Trophoblast cell (in vitro differentiated cells and primary cell): ENCODE results near the gene CPEB3.

Source experiments
- DNase-seq, 2 donors: peaks; one replicate each; pipeline ENCODE4 v3.0.0-alpha.2; 2016
- H2AFZ ChIP-seq: 2 replicates; pipeline ENCODE4 v1.6.1; 2013; ENCODE audit warnings: low read length, moderate library complexity, mild to moderate bottlenecking; ENCODE audit not compliant: insufficient read depth, poor library complexity
- H2AK5ac ChIP-seq: 2 replicates; pipeline ENCODE4 v1.6.1; 2013; ENCODE audit warnings: mild to moderate bottlenecking, low read length
- H2BK120ac ChIP-seq: 2 replicates; pipeline ENCODE4 v1.6.1; 2013; ENCODE audit warnings: low read length, mild to moderate bottlenecking, moderate library complexity; ENCODE audit not compliant: insufficient read depth, poor library complexity
- H2BK12ac ChIP-seq: 2 replicates; pipeline ENCODE4 v1.6.1; 2013; ENCODE audit warnings: mild to moderate bottlenecking, low read length, moderate library complexity
- H2BK5ac ChIP-seq: 2 replicates; pipeline ENCODE4 v1.6.1; 2013; ENCODE audit warnings: low read length, low read depth, moderate library complexity, mild to moderate bottlenecking; ENCODE audit not compliant: poor library complexity
- H3K14ac ChIP-seq: 2 replicates; pipeline ENCODE4 v1.6.1; 2013; ENCODE audit warnings: mild to moderate bottlenecking, low read length
- H3K18ac ChIP-seq: 2 replicates; pipeline ENCODE4 v1.6.1; 2013; ENCODE audit warnings: mild to moderate bottlenecking, low read length
- H3K23ac ChIP-seq: 2 replicates; pipeline ENCODE4 v1.6.1; 2013; ENCODE audit warnings: low read length
- H3K27ac ChIP-seq: 2 replicates; pipeline ENCODE4 v1.5.1; 2013; ENCODE audit warnings: low read depth, mild to moderate bottlenecking, inconsistent platforms, low read length, moderate library complexity
- H3K27me3 ChIP-seq: 2 replicates; pipeline ENCODE4 v1.6.1; 2013; ENCODE audit warnings: inconsistent platforms, mild to moderate bottlenecking, low read length, moderate library complexity; ENCODE audit not compliant: insufficient read depth
- H3K36me3 ChIP-seq, 2 experiments: 1 replicate in 1 of 2; 2 replicates in 1 of 2; pipeline ENCODE4 v1.6.1; 2013; ENCODE audit warnings: low read length in 2 of 2, mild to moderate bottlenecking in 2 of 2, moderate library complexity in 1 of 2; ENCODE audit not compliant: insufficient read depth in 2 of 2, control insufficient read depth in 1 of 2
- H3K4ac ChIP-seq: 2 replicates; pipeline ENCODE4 v1.6.1; 2013; ENCODE audit warnings: low read depth, mild to moderate bottlenecking, low read length, moderate library complexity
- H3K4me1 ChIP-seq, 2 experiments: 1 replicate in 1 of 2; 2 replicates in 1 of 2; pipeline ENCODE4 v1.6.1; 2013; ENCODE audit warnings: low read length in 2 of 2, mild to moderate bottlenecking in 2 of 2, moderate library complexity in 1 of 2; ENCODE audit not compliant: insufficient read depth in 2 of 2, control insufficient read depth in 1 of 2
- H3K4me2 ChIP-seq: 2 replicates; pipeline ENCODE4 v1.6.1; 2013; ENCODE audit warnings: inconsistent platforms, mild to moderate bottlenecking, low read length, moderate library complexity
- H3K4me3 ChIP-seq: 2 replicates; pipeline ENCODE4 v1.5.1; 2013; ENCODE audit warnings: mild to moderate bottlenecking, low read depth, low read length, inconsistent platforms
- H3K79me1 ChIP-seq: one replicate; pipeline ENCODE4 v1.6.1; 2013; ENCODE audit warnings: low read length
- H3K79me2 ChIP-seq: 2 replicates; pipeline ENCODE4 v1.6.1; 2013; ENCODE audit warnings: low read length, mild to moderate bottlenecking; ENCODE audit not compliant: control insufficient read depth, insufficient read depth, poor library complexity
- H3K9ac ChIP-seq: 2 replicates; pipeline ENCODE4 v1.6.1; 2013; ENCODE audit warnings: mild to moderate bottlenecking, low read length
- H3K9me3 ChIP-seq: 2 replicates; pipeline ENCODE4 v1.6.1; 2013; ENCODE audit warnings: low read depth, mild to moderate bottlenecking, control low read depth, inconsistent platforms, low read length; ENCODE audit not compliant: insufficient read depth
- H4K12ac ChIP-seq: 2 replicates; pipeline ENCODE4 v1.6.1; 2013; ENCODE audit warnings: low read depth, mild to moderate bottlenecking, low read length, moderate library complexity
- H4K8ac ChIP-seq: 2 replicates; pipeline ENCODE4 v1.6.1; 2013; ENCODE audit warnings: low read depth, mild to moderate bottlenecking, low read length, moderate library complexity
- H4K91ac ChIP-seq: one replicate; pipeline ENCODE4 v1.6.1; 2013; ENCODE audit warnings: low read depth, mild to moderate bottlenecking, low read length, moderate library complexity
- WGBS: extraction: QIAGEN DNeasy Blood & Tissue Kit; methylation state at CpG from one replicate; pipeline ENCODE4 v1.1.7; 2013; ENCODE audit warnings: missing lambda C conversion rate; ENCODE audit not compliant: insufficient read length, insufficient coverage; ENCODE audit errors: extremely low coverage; 5-methylcytosine and 5-hydroxymethylcytosine counted together

The CPEB3 gene

DNA sequence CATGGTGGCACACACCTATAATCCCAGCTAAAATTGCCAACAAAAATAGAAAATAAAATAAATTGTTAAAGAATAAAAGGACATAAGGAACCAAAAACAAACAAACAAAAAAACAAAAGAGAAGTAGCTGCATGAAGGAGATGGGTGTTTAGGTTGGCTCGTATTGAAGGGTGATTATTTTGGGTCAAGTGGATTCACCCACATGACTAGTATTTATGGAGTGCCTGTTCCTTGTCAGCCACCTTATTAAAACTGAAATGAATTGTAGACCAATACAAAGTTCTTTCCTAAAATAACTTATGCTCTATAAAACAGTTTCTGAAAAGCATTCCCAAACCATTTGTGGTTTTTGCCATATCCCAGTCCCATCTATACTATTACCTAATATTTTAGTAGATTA is 228.6 kb downstream of the CPEB3 start:
- Histone ChIP-seq H3K27me3 (no peaks in the 10 kb centered on the region), H4K8ac (no peak overlapping the region), H3K79me2 (no peaks in the 10 kb centered on the region), H3K4me2 (no peak overlapping the region), H2AFZ (no peak overlapping the region), H2AK5ac (no peak overlapping the region), H2BK12ac (no peak overlapping the region), H4K12ac (no peak overlapping the region), H3K4ac (no peak overlapping the region), H3K79me1 (no peaks in the 10 kb centered on the region), H3K9me3 (no peaks in the 10 kb centered on the region), H2BK5ac (no peak overlapping the region), H3K18ac (no peak overlapping the region), H3K36me3 (no peaks in the 10 kb centered on the region), H3K4me3 (no peak overlapping the region), H4K91ac (no peak overlapping the region), H3K9ac (no peak overlapping the region), H3K27ac (no peak overlapping the region), H2BK120ac (no peak overlapping the region), H3K4me1 (no peaks in the 10 kb centered on the region), H3K14ac (no peak overlapping the region), H3K23ac (no peak overlapping the region)
- no CpG with 5 or more reads among the region's 1 CpG for WGBS
- no peak for DNase-seq

DNA sequence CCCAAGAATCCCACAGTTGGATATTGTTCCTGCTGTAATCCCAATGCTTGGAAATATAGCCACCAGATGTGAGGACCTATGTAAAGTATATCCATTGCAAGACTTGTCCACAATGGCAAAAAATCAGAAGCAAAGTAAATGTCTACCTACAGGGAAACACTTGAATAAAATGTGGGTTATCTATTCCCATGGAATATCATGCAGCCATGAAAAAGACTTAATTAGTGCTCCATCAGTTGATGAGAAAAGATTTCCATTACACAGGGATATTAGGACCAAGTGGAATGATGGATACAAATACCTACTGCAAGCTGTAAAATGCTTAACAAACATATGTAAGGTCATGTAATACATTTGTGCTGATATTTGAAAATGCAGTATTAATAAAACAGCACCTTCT is 236.1 kb downstream of the CPEB3 start:
- Histone ChIP-seq H3K18ac (no peak overlapping the region), H3K79me2 (no peaks in the 10 kb centered on the region), H4K12ac (no peak overlapping the region), H4K91ac (no peak overlapping the region), H3K4ac (no peak overlapping the region), H3K79me1 (no peaks in the 10 kb centered on the region), H3K4me2 (no peak overlapping the region), H3K9me3 (no peaks in the 10 kb centered on the region), H2BK12ac (no peak overlapping the region), H3K23ac (no peak overlapping the region), H3K27me3 (no peaks in the 10 kb centered on the region), H3K14ac (no peak overlapping the region), H4K8ac (no peak overlapping the region), H3K27ac (no peak overlapping the region), H2BK5ac (no peak overlapping the region), H2AFZ (no peak overlapping the region), H3K36me3 (no peaks in the 10 kb centered on the region), H3K4me1 (no peaks in the 10 kb centered on the region), H2AK5ac (no peak overlapping the region), H2BK120ac (no peak overlapping the region), H3K9ac (no peak overlapping the region), H3K4me3 (no peak overlapping the region)
- DNase-seq, result no peak

DNA sequence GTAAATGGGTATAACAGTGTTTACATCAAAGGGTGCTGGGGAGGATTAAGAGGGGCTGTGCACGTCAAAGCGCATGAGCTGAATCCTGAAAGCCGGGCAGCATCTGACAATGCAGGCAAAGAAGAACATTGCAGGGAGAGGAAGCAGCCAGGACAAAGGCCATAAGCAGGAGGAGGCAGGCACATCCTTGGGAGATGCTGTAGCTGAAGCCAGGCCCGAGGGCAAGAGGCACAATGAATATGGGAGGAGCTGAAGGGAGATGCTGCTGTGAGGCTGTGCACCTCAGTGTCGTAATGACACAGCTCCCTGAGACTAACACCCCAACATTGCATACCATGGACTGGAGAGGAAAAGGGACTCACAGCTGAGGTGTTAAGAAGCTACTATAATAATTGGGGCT is 238.1 kb downstream of the CPEB3 start:
- H2BK12ac ChIP-seq, result no peak overlapping the region
- no peaks in the 10 kb centered on the region for H3K36me3 ChIP-seq
- WGBS, result no CpG with 5 or more reads among the region's 5 CpGs

DNA sequence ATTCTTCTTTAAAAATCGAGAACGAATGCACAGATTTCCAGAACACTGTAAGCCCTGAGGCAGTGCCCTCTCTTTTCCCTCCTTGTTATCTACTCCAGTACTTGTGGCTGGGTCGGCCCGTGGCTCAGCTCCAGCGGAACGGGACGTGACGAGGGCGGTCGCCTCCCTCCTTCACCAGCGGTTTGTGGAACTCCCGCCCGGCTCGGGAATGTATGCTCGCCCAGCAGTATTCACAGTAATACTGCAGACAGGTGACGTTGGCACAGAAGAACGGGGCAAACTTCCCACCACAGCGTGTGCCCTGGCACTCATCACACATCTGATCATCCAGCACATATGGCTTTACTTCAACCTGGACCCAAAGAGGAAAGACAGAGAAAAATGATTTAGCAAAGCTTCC is 238.8 kb downstream of the CPEB3 start:
- Histone ChIP-seq H3K27me3 (no peaks in the 10 kb centered on the region), H3K79me2 (no peaks in the 10 kb centered on the region), H3K79me1 (no peaks in the 10 kb centered on the region), H4K8ac (no peak overlapping the region), H4K12ac (no peak overlapping the region), H4K91ac (no peak overlapping the region), H2BK120ac (no peak overlapping the region), H3K4ac (no peak overlapping the region), H3K9ac (no peak overlapping the region), H3K4me2 (no peak overlapping the region), H3K4me3 (no peak overlapping the region), H3K4me1 (no peaks in the 10 kb centered on the region), H3K27ac (no peak overlapping the region), H3K14ac (no peak overlapping the region), H2BK12ac (no peak overlapping the region), H3K36me3 (no peaks in the 10 kb centered on the region), H3K23ac (no peak overlapping the region), H3K18ac (no peak overlapping the region), H2BK5ac (no peak overlapping the region), H2AFZ (no peak overlapping the region), H2AK5ac (no peak overlapping the region), H3K9me3 (peaks cover 3% of the 10 kb centered on the region)
- WGBS, result no CpG with 5 or more reads among the region's 18 CpGs
- DNase-seq, result no peak

More for the DNA sequence above, 238.1 kb downstream of the CPEB3 start:
- no peaks in the 10 kb centered on the region for H3K79me1 ChIP-seq
- H3K27me3 ChIP-seq, result no peaks in the 10 kb centered on the region
- no peak overlapping the region for H2AK5ac ChIP-seq
- H4K91ac ChIP-seq, result no peak overlapping the region
- no peak overlapping the region for H3K9ac ChIP-seq
- H3K4ac ChIP-seq, result no peak overlapping the region
- peaks cover 3% of the 10 kb centered on the region for H3K9me3 ChIP-seq
- no peaks in the 10 kb centered on the region for H3K4me1 ChIP-seq
- H3K79me2 ChIP-seq, result no peaks in the 10 kb centered on the region
- peak overlapping the region; percentile 12 for H4K12ac ChIP-seq
- no peak overlapping the region for H3K23ac ChIP-seq
- no peak overlapping the region for H3K4me3 ChIP-seq
- no peak overlapping the region for H3K4me2 ChIP-seq
- no peak overlapping the region for H3K14ac ChIP-seq
- DNase-seq, result no peak
- no peak overlapping the region for H3K27ac ChIP-seq
- H4K8ac ChIP-seq, result no peak overlapping the region
- H2BK120ac ChIP-seq, result no peak overlapping the region
- no peak overlapping the region for H3K18ac ChIP-seq
- no peak overlapping the region for H2BK5ac ChIP-seq
- H2AFZ ChIP-seq, result no peak overlapping the region

DNA sequence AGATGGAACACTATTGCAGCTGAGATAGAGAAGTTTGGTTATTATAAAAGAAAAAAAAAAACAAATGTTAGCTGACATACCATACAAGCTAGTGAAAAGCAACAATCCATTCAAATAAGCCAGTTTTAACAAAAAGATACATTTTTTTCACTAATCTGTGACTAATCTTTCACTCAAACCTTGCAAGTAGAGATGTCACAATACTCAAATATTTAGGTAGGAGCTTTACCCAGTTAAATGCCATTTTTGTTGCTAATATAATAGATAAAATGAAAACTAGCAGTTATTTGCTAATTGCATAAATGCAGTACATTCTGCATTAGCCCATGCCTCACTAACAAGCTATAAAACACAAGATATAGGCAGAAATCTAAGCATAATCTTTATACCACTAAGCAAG is 243.7 kb downstream of the CPEB3 start:
- H3K4me3 ChIP-seq, result no peak overlapping the region
- H2BK120ac ChIP-seq, result no peak overlapping the region
- H3K18ac ChIP-seq, result no peak overlapping the region
- H2BK5ac ChIP-seq, result no peak overlapping the region
- H3K4me2 ChIP-seq, result no peak overlapping the region
- no peak overlapping the region for H3K27ac ChIP-seq
- no peak overlapping the region for H3K14ac ChIP-seq
- no peak overlapping the region for H3K4ac ChIP-seq
- no peak overlapping the region for H3K23ac ChIP-seq
- no peak overlapping the region for H4K91ac ChIP-seq
- H3K79me2 ChIP-seq, result no peaks in the 10 kb centered on the region
- no peaks in the 10 kb centered on the region for H3K27me3 ChIP-seq
- H3K9me3 ChIP-seq, result peaks cover 3% of the 10 kb centered on the region
- no peak overlapping the region for H3K9ac ChIP-seq
- no peak overlapping the region for H2AK5ac ChIP-seq
- H3K79me1 ChIP-seq, result no peaks in the 10 kb centered on the region
- no peaks in the 10 kb centered on the region for H3K36me3 ChIP-seq
- H4K8ac ChIP-seq, result no peak overlapping the region
- H4K12ac ChIP-seq, result no peak overlapping the region
- no peak overlapping the region for H2BK12ac ChIP-seq
- no peaks in the 10 kb centered on the region for H3K4me1 ChIP-seq
- peak in 1 of 2 donors; percentile 80 for DNase-seq
- H2AFZ ChIP-seq, result no peak overlapping the region
